ENCODE results near the gene COLEC11.

DNA sequence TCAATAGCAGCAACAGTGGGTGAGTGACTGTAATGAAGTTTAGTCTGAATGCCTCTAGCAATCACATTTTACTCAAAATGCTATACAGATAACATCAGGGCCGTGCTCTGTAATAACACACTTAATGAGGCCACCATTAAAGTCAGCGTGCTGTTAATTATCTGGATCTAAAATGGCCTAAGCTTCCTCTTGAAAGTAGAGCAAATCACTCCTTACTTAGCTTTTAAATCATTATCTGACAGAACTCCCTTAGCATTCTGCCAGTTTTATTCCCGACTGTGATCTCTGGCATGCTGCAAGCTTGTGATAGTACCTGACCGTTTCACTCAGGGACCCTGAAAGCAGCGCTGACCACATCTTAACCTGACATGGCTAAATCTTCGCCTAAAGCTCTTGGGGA lies 10.8 kb upstream of the COLEC11 start:
- TF ChIP-seq, protein P1, sequence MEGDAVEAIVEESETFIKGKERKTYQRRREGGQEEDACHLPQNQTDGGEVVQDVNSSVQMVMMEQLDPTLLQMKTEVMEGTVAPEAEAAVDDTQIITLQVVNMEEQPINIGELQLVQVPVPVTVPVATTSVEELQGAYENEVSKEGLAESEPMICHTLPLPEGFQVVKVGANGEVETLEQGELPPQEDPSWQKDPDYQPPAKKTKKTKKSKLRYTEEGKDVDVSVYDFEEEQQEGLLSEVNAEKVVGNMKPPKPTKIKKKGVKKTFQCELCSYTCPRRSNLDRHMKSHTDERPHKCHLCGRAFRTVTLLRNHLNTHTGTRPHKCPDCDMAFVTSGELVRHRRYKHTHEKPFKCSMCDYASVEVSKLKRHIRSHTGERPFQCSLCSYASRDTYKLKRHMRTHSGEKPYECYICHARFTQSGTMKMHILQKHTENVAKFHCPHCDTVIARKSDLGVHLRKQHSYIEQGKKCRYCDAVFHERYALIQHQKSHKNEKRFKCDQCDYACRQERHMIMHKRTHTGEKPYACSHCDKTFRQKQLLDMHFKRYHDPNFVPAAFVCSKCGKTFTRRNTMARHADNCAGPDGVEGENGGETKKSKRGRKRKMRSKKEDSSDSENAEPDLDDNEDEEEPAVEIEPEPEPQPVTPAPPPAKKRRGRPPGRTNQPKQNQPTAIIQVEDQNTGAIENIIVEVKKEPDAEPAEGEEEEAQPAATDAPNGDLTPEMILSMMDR (IDR thresholded peaks at IDR 0.05; ENCODE audit: poor library complexity): no peak
- TF ChIP-seq EZH2 (IDR thresholded peaks at IDR 0.05; ENCODE audit: borderline replicate concordance): no peak

Data from hepatocyte (in vitro differentiated cells).